ENCODE measurements around the gene SCOC. TPM values are rescaled to one million over a fixed set of nuclear protein-coding genes. Genes with fewer than 3 reads are reported as not detected.

SCOC gene
- 30.3 TPM for total RNA-seq

DNA sequence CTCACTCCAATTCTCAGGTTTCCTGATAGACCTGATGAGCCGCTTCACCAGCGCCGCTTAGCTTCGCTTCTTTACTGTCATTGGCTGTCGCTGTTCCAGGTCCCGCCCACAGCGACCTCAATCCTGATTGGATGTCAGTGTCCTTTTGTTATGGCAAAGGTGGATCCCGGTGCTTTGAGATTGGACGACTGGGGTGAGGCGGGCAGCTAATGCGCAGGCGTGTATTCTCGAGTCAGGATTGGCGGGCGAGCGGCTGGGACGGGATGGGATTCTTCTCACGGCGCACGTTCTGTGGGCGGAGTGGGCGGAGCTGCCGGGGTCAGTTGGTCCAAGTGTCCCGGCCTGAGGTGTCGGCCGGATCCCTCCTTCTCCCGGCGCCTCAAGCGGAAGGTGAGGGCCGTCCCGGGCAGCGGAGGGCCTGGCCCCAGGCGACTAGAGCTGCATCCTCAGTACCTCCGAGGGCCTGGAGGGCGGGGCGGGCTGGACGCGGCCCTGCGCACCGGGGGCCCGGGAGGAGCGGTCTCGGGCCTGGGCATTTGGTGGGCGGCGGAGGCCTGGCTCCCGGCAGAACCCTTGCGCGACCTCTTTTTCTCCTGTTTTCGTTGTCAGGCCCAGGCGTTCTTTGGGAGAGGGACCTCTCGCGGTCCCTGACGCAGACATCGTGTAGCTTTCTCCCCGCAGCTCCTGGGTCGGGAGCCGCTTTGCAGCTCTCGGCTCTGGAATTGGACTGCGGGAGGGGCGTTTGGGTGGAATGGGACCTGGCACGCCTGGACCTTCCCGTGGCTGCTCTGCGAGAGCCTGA, at the start of gene SCOC:
TSS of gene SCOC (plus strand) at position 319 of the 802 bp plus-strand sequence. CDS start 5,525 bp downstream, outside the sequence.
- ATAC-seq, result peak; percentile 100

DNA sequence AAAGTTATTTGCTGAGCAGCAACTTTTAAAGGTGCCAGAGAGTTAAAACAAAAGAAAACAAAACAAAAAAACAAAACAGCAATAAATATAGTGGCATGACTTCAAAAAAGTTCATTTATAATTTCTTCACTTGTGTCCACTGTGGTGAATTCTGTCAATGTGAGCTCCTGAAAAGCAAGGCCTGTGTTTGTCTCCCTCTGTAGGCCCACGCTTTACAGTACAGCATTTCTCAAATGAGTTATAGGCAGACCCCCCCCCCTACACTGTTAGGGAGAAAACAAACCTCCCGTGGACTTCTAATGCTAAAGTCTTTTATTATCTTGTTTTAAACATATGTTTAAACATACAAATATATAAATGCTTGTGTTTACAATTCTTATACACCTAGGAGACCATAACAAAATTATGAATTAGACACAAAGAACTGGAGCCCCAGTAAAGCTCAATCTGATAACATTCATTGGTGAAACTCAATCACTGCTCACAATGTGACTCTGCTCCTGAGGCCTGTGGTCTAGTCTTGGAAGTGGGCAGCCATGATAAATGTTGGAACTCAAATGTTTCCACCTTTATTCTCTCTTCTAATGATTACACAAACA, 47.0 kb upstream of the SCOC start:
- peak; percentile 54 for ATAC-seq

DNA sequence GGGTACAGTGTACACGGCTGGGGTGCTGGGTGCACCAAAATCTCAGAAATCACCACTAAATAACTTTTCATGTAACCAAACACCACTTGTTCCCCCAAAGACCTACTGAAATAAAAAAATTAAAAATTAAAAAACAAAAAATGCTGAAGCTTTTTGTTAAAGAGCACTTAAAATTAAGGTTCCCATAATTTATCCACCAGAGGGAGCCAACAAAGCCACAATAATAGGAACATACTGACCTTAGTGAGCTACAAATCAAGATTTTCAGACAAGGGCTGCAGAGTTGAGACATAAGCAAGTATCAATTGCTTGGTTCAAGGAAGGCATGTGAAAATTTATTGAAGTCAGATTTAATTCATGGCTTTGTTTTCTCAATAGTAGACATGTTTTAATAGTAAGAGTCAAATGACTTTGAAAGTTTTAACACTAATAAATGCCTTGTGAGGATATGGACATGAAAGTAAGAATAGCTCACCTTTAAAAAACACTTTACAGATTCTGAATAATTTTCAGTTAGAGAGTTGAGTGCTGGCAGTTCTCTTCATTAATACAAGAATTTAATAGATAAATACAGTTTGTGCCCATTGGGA, 43.0 kb upstream of the SCOC start:
- ATAC-seq, result no peak

DNA sequence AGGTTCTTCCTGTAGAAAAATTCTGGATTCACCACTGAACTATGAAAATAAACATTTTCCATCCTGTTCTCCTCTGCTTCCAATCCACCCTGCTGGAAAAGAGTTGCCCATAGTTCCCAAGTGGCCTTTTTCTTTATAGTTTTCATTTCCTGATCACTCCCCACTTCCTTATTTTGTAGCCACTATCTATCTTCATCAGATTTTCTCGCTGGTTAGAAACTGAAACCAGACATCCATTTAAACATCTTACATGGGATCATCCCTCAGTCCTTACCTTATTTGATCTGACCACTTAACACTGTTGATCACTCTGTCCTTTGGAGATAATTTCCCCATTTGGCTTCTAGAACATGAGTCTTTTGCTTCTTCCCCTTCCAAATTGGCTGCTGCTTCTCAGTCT, 42.2 kb upstream of the SCOC start:
- ATAC-seq, result no peak

DNA sequence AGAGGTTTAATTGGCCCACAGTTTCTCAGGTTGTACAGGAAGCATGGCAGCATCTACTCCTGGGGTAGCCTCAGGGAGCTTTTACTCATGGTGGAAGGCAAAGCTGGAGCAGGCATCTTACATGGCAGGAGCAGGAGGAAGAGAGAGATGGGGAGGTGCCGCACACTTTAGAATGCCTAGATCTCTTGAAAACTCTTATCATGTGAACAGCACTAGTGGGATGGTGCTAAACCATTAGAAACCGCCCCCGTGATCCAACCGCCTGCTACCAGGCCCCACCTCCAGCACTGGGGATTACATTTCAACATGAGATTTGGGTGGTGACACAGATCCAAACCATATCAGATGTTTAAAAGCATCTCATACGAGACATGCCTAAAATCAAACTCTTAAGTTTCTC, 41.6 kb upstream of the SCOC start:
- ATAC-seq, result no peak

DNA sequence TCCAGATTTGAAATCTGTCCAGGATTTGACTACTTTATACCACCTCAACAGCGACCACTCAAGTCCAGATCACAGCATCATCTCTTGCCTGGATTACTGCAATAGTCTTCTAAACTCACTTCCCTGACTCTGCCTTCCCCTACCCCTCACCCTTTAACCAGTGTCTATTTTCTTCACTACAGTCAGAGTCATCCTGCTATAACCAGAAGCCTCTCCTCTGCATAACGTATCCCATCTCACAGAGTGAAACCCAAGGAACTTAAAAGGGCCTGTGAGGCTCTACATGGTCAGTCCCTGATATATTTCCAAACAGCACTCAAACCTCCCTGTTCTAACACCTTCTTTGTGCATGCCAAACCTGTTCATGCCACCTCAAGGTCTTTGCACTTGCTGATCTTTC, 40.7 kb upstream of the SCOC start:
- ATAC-seq, result no peak

DNA sequence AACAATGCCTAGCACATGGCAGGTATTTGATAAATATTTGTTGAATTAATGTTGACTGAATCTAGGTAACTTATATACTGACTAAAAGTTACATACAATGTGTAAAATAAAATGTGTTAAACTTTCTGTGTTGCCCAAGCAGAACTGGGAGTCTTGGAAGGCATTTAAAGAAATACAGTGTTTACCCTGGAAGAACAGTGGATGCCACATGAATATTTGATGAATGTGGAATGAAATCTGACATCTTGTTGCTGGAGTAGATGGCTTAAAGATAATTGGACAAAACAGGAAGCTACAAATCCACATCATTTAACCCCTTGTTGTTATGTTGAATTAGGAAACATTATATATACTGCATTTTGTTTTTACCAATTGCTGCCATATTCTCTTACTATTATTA, 39.9 kb upstream of the SCOC start:
- no peak for ATAC-seq

DNA sequence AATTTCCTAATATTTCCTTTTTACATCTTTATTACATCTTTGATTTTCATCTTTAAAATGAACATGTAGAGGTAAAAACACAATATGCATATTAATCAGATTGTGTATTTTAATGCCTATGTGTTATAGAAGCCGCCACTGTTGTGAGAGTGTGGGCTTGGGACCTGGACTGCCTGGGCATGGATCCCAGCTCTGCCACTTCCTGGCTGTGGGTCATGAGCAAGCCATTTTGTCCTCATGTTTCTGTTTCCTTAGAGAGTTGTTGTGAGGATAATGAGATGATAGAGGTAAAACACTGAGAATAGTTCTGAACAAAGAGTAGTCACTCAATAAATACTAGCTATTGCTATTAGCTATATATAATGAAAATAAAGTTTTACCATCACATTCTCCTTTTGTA, 38.4 kb upstream of the SCOC start:
- no peak for ATAC-seq

DNA sequence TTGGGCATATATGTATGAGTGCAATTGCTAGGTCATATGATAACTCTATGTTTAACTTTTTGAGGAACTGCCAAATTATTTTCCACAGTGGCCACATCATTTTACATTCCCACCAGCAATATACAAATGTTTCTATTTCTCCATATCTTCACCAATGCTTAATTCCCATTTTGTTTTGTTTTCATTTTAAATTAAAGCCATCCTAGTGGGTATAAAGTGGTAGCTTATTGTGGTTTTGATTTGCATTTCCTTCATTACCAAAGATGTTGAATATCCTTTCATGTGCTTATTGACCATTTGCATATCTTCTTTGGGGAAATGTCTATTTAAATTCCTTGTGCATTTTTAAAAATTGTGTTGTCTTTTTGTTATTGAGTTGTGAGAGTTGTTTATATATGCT, 36.7 kb upstream of the SCOC start:
- no peak for ATAC-seq

DNA sequence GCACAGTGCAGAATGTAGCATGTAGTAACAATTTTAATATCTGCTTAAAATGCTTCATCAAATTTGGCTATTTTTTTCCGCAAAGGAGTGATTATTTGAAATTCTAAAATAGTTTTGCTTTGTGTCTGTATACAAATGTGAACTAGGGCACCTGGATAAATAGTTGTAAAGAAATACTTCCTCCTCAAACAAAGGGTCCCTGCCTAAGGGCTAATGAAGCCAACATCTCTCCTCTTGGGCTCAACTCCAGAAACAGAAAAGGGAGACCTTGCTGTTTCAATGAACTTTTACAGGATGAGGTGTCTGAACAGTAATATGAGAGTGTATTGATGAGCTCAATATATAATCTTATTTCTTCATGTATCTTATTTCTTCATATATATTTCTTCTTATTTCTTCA, 30.8 kb upstream of the SCOC start:
- no peak for ATAC-seq

DNA sequence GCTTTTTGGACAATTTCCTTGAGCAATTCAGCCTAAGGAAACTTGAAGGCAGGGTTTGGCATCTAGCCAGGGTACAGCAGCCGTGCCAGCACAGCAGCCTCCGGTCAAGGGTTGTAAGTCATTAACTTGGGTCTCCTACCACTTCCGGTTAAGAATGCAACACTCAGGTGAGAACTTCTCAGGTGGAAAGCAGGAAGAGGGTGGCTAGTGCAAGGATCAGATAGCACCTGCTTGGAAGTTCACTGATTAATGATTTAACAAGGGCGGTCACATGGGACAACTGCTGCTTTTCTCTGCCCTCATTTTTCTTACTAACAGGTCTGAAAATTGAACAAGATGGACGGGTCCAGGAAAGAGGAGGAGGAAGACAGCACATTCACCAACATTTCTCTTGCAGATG, 30.1 kb upstream of the SCOC start:
- no peak for ATAC-seq

DNA sequence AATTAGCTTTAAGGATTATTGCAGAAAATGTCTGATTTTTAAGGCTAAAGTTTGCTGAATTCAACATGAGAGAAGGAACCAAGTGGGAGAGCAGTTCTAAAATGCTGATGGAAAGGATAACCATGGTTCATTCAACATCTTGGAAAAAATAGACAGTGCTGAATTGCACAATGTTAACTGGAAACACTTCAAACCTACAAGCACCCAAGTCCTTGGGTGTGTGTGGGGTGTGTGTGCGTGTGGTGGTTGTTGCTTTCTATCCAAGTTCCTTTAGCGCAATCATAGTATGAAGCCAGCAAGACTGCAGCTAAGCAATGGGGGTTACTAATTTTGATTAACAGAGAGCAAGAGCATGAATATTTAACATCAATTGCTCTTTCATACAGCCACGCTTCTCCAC, 29.3 kb upstream of the SCOC start:
- ATAC-seq, result no peak

DNA sequence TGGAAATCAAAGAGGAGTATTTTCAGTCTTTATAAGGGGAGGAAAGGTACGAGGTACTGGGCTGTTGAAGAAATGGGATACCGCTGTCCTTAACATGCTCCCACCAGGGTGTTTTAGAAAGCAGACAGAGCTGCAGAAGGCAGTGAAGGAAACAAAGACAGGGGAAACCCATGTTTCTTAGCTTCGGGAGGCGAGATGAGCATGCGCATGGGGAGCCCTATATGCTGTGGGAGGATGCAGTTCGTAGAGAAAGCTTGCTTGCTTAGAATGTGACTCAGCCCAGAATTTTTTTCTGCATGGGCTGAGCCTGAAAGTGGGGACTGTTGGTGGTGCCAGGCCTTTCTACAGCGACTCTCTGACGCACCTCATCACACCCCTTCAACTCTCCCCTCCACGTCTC, 28.8 kb upstream of the SCOC start:
- no peak for ATAC-seq

DNA sequence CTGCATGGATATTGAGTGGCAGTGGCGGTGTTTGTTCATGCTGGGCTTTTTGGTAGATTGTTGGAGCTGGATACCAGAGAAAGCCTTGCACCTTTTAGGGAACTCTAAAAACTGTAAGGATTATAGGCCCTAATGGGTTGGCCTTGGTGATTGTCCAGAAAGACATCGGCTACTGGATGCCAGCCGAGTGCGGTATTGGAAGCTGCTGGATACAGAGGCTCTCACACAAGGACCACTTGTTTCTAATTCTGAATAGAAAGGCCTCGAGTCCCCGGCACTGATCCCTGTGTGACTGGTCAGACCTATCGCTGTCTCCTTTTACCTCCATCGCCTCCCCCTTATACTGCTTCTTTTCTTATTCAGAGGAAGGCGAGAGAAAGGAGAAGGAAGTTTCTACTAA, 27.3 kb upstream of the SCOC start:
- ATAC-seq, result no peak

DNA sequence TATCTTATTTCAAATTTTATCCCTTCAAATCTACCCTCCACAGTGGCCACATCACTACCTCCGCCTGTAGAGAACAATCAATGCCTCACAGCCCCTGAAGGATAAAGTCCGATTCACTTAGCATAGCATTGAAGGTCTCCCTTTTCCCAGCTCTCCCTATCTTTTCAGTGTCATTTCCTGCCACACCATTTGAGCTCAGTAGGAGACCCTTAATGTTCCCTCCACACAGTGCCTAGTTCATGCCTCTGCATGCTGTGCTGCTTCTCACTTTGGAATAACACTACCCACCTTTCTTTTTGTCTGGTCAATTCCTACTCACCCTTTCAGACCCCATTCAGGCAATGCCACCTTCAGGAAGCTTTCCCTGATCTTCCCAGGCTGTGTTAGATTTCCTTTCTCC, 23.6 kb upstream of the SCOC start:
- no peak for ATAC-seq

DNA sequence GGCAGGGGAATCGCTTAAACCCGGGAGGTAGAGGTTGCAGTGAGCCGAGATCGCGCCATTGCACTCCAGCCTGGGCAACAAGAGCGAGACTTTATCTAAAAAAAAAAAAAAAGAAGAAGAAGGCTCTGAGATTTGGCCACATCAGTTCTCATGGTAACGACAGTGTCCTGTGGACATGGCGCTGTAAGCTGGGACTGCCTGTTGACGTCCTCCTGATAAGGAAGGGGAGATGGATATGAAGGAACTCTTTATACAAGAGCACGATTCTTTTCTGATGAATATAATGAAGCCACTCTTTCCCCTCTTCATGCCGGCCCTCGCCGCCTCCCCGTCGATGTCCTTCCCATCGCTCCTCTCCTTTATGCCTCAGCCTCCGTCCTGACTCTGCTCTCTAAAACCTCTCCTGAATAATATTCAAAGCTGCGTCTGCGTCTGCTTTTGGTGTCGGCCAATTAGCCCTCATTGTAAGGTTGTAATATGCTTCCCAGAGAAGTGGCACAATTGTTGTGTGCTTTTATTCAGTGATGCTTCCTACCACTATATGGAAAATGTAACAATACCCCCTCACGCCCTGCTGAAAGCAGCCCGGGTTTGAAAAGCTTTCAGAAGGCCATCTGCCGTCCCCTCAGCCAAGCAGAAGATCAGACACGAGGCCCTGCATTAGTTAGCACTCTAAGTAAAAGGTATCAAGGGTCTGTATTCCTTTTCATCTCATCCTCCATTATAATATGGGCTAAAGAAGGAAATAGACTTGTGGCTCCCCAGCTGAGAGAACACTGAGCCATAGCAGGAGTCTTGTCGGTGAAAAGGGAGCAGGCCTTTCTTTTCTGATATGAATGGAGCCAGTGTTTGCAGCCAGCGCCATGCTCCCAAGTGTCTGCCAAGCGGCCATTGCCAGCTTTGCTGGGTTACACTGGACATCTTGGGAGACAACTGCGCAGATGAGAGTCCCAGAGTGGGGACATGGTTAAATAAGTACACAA, 22.1 kb upstream of the SCOC start:
- ATAC-seq, result no peak

DNA sequence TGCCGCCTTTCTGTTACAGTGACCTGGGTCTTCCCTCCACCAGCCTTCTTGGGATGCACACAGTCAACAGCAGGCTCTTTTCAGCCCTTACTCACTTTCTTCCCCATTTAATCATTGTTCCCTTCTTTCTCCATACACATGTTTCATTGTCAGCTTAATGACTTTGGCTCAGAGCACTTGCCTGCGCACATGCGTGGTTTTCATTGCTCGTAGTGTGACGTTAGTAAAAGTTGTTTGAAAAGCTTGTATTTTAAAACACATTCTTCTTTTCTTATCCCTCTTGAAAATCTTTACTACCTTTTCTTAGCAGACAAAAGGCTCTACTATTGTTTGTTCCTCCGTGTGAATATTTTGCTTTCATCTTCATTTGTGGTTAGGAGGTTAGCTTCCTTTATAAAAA, 19.7 kb upstream of the SCOC start:
- no peak for ATAC-seq

DNA sequence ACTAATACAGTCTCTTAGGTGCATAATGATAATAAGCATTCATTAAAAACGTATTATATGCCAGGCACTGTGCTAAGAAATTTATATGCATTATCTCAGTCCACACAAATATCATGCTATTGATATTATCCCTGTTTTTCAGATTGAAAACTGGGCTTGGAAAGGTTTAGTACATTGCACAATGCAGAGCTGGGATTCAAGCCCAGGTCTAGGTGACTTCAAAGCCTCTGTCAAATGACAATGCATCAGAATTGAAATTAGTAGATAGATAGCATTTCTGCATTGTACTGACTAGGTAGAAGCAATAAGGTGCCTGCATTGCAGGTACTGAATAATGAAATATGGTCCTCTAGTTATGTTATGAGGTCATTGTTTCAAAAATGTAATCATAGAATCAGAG, 18.2 kb upstream of the SCOC start:
- no peak for ATAC-seq

DNA sequence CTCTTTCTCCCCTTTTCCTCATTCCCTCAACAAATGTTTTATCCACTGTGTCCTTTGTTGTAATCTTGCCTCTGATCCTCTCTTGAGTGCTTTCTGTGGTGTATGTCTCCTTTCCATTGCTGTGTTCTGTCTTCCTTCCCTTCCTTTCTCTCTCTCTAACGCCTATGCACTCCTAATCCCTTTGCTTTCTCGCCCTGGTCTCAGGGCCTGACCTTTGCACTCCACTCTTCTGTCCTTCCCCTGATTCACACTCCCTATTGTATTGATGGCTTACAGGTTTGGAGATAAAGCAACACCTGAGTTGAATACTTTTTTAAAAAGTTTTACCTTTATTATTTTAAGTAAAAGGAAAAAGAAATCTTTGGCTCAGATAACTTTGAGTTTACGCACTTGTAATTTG, 15.6 kb upstream of the SCOC start:
- no peak for ATAC-seq

DNA sequence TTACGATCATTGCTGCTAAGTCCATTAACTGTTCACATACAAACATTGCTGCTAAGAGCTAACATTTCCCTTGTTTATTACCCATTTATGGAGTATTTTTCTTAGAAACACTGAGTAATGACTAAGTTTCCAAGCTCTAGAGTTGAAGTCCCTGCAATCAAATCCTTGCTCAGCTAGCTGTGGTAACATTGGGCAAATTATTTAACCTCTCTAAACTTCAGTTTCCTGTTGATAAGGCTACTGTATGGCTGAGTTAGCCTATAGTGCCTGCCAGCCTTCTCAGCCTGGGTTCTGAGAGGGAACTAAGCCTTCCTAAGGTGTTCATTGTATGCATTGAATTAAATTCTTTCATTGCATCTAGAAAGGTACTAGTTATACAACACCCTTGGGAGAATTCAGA, 15.2 kb upstream of the SCOC start:
- no peak for ATAC-seq

DNA sequence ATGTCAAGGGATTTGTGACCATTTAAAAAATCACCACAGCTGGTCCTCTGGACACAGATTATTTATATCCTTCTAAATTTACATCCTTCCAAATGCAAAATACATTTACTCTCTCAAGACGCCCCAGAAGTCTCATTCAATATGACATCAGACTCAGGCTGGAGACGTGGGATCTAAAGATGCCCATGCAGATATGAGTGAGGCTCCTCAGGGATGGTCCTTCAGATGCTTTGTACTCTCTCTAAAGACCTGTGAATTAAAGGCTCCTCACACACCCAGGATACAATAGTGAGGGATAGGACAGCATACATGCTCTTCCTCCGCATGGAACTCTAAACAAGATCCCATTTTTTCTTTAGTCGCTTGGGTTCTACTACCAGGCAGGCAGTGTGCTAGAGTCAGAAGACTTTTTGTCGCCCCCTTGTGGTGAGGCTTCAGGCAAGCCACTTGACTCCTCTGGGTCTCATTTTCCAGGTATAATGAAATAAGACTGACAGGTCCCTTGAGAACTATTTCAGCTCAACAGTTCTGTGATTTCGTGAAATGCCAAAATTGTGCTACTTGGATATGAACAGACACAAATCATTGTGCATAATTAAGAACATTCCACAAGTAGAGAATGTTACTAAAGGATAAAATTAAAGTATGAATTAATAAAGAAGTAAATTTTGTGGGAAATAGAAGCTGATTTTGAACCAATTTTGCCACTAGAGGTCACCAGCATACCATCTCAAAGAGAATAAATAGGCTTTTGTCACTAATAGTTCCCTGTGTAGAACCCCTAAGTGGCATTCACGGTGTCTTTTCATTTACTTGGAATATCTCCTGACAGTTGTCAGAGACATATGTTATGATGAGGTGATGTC, 13.7 kb upstream of the SCOC start:
- peak; percentile 85 for ATAC-seq

DNA sequence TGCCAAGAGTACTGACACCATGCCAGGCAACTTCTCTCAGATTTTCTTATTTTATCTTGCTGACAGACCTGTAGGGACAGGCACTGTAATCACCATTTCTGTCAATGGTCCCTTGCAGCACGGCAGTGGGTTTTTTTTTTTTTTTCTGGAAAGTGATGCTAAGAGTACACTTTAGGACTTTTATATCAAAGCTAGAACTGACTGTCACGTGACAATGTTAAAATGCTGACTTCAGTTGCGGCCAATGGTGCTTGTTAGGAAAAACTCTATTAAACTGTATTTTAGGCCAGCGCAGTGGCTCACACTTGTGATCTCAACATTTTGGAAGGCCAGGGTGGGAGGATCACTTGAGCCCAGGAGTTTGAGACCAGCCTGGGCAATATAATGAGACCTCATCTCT, 12.3 kb upstream of the SCOC start:
- no peak for ATAC-seq
